ENCODE measurements around the gene ALDH3B2.
A peak's percentile ranks its signal among the peaks of the same experiment; 100 is the strongest.
"Not testable (repeated sequence)": the region's sequence is repeated elsewhere in the genome, so short reads cannot be mapped to it uniquely, and the experiment has no call there.

Gene ALDH3B2

DNA sequence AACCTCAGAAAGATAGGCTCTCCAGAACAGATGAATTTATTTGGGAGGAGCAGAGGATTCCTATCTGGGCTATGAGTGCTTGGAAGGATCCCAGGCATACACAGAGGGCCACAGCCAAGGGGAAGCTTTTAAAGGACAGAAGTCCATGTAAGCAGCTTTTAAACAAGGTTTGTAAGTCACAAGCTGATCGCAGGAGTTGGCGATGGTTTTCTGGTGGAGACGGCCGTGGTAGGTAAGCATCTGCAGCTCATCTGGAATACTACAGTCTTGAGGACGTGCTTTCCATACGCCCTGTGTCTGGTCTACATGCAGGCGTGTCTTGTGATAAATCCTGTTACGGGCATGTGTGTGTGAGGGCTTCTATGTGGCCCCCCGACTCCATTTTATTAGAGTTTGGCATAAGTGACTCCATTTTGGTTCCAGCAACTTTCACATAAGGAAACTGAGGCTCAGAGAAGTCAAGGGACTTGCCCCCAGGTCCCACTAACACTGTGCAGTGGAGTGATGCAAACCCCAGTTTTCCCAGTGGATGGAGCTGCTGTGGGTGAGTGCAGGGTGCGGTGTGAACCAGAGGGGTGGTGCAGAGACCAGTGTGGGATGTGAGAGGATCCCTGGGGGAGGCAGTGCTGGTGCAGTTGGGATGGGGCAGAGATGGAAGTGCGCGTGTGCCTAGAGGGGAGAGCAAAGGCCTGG lies 12.1 kb downstream of the ALDH3B2 start:
- DNase-seq (ENCODE audit: low spot score): no peak

- not testable (repeated sequence) for DNase-seq (ENCODE audit: low spot score)
These were observed 13.7 kb downstream of the ALDH3B2 start for GRCh38 chr11:67660752-67661151.

- DNase-seq (ENCODE audit: low spot score): not testable (repeated sequence)
These were observed 14.7 kb downstream of the ALDH3B2 start for GRCh38 chr11:67659651-67660165.

DNA sequence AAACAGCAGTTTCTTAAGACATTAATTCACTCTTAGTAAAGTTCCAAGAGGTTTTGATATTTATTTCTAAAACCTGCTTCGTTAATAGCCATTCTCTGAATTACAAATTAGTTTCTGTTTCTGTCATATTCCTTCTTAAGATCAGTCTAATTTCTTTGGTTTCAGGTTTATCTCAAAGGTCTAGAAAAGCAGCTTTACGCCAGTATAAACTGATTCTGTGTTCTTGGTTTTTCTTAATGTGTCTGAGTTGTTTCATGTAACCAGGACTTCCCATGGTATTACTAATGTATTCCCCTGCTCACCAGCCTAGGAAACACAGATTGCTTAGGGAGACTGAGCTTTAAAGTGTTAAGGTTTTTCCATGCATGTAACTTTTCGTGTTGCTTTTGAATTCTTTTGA lies 17.1 kb downstream of the ALDH3B2 start:
- DNase-seq (ENCODE audit: low spot score): no peak

DNA sequence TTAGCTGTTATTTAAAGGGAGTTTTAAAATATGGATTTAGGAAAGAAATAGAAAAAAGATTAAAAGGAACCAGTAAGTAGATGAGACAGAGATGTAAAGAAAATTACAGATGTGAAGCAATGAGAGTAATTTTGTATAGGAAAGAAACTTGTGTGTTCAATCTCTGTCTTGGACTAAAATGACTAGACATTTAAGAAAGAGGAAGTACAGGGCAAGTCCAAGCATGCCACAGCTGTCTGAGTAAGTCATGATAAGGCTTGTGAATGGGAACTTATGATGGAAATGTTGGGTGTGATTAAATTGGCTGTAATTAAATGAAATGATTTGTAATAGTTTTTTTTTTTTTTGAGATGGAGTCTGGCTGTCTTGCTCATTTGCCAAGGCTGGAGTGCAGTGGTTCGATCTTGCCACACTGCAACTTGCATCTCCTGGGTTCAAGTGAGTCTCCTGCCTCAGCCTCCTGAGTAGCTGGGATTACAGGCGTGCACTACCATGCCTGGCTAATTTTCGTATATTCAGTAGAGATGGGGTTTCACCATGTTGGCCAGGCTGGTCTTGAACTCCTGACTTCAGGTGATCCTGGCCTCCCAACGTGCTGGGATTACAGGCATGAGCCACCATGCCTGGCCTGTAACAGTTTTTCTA lies 18.0 kb downstream of the ALDH3B2 start:
- peak; percentile 3 for DNase-seq (ENCODE audit: low spot score)

DNA sequence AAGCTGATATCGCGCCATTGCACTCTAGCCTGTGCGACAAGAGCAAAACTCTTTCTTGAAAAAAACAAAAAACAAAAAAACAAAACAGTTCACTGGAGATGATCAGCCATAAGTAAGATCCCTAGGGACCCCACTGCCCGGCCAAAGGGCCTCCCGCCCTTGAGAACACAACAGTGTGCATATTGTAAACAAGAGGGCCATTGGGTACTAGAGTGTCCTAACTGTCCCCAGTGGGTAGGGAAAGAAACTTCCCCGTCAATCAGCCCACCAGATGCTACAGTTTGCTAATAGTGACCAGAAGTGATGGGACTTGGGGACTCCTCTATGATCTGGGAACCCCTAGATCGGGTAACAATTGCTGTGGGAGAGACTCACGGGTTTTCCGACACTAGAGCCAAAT lies 20.2 kb downstream of the ALDH3B2 start:
- DNase-seq (ENCODE audit: low spot score): no peak

- no peak for DNase-seq (ENCODE audit: low spot score)
These were observed 21.2 kb downstream of the ALDH3B2 start for GRCh38 chr11:67652965-67653845.

DNA sequence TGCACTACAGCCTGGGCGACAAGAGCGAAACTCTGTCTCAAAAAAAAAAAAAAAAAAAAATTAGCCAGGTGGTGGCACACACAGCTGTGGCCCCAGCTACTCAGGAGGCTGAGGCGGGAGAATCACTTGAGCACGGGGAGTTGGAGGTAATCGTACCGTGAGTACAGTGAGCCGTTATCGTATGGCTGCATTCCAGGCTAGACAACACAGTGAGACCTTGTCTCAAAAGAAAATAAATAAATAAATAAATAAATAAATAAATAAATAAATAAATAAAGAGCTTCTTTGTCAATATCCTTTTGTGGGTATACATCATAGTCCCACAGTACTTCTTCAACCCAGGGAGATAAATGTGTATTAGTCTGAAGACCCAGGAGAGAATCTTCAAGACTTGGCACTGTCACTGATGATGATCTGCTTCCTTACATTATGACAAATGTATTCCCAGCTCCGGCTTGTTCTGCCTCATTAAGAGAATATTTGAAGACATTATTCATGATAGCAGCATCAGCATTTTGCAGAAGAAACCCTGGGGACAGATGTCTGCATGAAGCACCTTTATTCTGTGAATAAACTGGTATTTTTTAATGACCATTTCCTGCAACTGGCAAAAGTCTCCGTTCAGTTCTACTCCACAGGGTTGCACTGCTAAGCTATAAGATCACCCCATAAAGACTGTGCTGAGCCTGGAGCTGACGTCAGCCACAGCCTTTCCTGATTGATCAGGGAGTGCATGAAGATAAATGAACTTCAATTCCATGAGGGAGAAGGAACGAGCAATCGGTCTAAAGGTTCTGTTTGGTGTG lies 22.2 kb downstream of the ALDH3B2 start:
- no peak for DNase-seq (ENCODE audit: low spot score)

GRCh38 chr11:67649634-67650510 lies 24.6 kb downstream of the ALDH3B2 start:
- no peak for DNase-seq (ENCODE audit: low spot score)

GRCh38 chr11:67648796-67649613 lies 25.4 kb downstream of the ALDH3B2 start:
- no peak for DNase-seq (ENCODE audit: low spot score)

DNA sequence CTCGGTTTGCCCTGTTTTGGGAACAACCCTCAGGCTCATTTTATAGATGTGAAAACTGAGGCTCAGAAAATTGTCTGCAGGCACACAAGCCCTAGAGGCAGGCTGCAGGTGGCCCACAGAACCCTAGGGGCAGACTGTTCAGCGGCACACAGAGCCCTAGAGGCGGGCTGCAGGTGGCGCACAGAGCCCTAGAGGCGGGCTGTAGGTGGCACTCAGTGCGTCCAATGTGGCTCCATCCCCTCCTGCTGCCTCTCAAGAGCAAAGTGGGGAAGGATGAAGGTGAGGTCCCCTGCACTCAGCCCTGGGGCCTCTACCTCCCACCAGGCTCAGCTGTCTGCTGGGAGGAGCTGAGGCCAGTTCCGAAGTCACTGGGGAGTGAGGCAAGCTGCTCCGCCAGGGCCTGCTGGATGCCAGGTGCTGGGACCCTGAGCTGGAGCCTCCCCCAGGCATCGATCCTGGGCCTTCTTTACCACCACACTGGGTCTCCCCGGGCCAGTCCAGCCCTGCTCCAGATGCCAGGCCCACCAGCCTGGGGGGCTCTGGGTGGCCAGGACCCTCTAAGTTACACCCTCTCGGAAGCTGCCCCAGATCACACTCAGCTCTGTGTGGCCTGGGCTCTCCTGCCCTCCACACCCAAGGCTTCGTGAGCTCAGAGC lies 26.2 kb downstream of the ALDH3B2 start:
- DNase-seq (ENCODE audit: low spot score): peak; percentile 77

DNA sequence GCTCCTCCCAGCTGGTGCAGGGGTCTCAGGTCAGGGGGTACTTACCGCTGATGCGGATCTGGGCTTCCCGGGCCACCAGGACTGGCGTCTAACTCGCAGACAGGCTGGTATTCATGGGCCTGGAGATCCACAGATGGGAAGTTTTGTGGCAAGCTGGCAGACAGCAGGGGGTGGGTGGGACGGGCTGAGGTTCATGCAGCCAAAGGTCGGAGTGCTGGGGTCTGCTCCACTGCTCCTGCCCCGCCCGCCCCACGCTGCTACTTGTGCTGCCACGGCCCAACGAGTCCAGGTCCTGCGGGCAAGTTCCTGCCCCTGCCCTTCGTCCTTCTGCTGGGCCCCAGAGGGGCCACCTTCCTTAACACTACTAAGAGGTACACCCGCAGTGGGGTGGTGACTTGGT lies 27.0 kb downstream of the ALDH3B2 start:
- DNase-seq (ENCODE audit: low spot score): peak; percentile 2

DNA sequence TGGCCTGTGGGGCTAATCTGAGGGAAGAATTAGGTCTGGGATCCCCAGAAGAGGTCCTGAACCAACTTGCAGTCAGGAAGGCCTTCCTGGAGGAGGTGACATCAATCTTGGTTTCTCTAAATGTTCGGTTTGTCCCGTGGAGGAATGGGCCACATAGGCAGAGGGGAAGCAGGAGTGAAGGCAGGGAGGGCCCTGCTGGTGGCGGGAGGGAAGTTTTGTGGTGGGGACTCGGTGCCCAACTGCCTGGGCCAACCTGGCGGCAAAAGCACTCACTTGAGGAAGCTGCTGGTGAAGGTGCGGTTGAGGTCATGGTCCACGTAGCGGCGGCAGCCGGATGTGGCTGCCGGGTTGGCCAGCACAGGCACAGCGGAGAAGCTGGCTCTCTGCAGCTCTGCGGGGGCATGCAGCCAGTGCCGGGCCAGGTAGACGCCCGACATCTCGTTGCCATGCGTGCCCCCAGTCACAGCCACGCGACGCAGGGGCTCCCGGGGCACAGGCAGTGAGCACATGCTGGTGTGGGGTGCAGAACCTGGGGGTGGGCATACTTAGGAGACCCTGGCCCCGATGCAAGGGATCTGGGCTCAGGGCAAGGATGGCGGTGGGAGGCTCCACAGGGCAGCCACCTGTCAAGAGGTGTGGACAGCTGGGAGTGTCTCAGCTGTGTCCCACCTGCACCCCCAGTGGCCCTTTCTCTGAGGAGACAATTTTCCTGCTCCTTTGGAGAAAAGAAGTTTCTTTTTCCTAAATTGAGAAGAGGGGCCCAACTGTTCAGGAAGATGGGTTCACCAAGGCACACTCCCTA lies 27.7 kb downstream of the ALDH3B2 start:
- DNase-seq (ENCODE audit: low spot score): no peak

DNA sequence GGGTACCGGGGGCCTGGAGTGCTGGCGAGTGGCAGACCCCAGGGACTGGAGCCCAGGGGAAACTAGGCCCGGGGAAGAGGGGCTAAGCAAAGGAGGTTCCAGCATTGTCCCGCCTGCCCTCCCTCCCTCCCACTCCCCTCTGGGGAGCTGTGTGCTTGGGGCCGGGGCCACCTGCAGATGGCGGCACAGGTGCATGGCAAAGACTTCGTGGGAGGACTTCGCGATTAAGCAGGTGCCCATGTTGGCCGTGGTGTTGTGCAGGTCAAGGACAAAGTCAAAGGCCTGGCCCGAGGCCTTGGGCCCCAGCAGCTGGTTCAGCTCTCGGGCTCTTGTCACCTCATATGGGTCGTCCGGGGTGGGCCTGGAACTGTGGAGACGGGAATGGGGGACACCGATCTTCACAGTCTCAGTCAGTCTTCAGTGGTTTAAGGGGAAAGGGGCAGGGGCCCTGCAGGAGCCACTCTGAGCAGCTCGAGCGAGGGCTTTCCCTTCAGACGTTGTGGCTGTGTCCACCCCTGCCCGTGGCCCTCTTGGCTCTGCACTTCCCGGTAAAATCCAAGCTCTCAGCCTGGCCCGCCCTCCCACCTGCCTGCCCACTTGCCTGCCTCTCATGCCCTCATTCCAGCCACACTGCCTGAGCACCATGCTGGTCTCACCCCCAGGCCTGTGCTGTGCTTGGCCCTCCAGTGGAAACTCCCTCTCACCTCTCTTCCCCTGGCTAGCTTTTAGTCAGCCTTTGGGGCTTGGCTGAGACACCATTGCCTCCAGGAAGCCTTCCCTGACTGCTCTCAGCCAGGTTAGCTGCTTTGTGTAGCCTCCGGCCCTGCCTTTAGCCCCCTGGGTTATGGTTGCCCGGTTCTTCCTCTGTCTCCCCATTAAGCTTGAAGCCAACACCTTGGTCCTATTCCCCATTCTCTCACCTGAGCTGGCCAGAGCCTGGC lies 28.6 kb downstream of the ALDH3B2 start:
- DNase-seq (ENCODE audit: low spot score): peak; percentile 44

DNA sequence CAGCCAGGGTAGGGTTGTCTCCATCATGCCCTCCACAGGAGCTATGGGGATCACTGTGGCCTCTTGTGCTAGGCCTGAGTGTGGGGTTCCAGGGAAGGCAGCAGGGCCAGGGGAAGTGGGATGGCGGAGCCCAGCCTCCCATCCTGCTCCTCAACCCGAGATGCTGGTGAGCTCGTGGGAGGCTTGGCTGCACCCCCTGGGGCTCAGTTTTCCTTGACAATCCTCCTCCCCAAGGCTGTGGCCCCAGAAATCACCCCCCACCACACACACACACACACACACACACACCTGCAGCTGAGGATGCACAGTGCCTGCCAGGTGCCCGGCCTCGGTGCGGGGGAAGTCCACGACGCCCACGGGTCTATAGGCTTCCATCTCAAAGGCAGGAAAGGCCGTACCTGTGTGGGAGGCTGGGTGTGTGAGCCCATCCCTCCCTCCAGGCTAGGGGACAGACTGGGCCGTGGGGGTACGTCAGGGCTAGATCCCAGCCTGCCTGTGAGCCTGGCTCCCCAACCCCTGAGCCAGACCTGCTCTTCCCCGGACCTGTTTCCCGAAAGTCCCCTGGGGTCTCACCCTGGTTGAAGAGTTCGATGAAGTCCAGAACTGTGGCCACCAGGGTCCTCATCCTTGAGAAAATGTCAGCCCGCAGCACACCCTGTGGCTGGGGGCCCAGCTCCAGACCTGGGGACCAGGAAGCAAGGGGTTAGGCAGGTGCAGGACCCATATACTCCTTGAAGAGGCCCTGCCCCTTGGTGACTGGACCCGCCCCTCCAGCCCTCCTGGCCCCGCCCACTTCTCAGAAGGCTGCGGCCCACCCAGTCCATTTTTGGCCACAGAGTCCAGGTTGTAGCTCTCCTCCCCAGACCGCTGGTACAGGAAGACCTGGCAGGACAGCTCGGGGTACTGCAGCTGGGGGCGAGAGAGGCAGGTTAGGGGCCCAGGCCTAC lies 29.7 kb downstream of the ALDH3B2 start:
- DNase-seq (ENCODE audit: low spot score): peak; percentile 56

GRCh38 chr11:67644042-67644441 lies 30.4 kb downstream of the ALDH3B2 start:
- no peak for DNase-seq (ENCODE audit: low spot score)
